ENCODE measurements around the gene CEP76. TPM values are rescaled to one million over a fixed set of nuclear protein-coding genes. Genes with fewer than 3 reads are reported as not detected.

The CEP76 gene
- total RNA-seq, 2 experiments from 2014 or later, result 8.0 to 8.7 TPM

- CTCF ChIA-PET, result no interaction called here
- H3K9me3 ChIP-seq (ENCODE audit: control insufficient read depth in 1 of 2, insufficient read depth in 1 of 2, low read length in 2 of 2), result peaks cover 0 to 5% of the 10 kb centered on the region in 2 experiments
- no peak overlapping the region for H3K4me3 ChIP-seq (ENCODE audit: low read length)
- no peak overlapping the region for H3K4me3 Mint-ChIP-seq
- no peak for TF ChIP-seq CTCF (IDR thresholded peaks at IDR 0.05)
- no peaks in the 10 kb centered on the region for H3K4me1 ChIP-seq (ENCODE audit: insufficient read depth, low read length)
- POLR2A ChIA-PET, result no interaction called here
- no peak for DNase-seq
- intact Hi-C loops (cut with DNase I, micrococcal nuclease), result no loop called here
- H3K27ac ChIP-seq (ENCODE audit: low read depth in 1 of 2, low read length in 2 of 2), result no peak overlapping the region
- no peaks in the 10 kb centered on the region for H3K36me3 ChIP-seq (ENCODE audit: insufficient read depth, low read length)
- no peaks in the 10 kb centered on the region for H3K36me3 Mint-ChIP-seq (ENCODE audit: low read depth)
- H3K27me3 Mint-ChIP-seq, result peaks cover 6% of the 10 kb centered on the region
- no peak for ATAC-seq (ENCODE audit: poor library complexity)
- no peak overlapping the region for H3K27ac Mint-ChIP-seq
- H3K4me1 Mint-ChIP-seq (ENCODE audit: low read depth), result no peaks in the 10 kb centered on the region
- H3K27me3 ChIP-seq (ENCODE audit: control insufficient read depth in 1 of 2, insufficient read depth in 2 of 2, low read length in 2 of 2), result no peaks in the 10 kb centered on the region
- no peaks in the 10 kb centered on the region for H3K9me3 Mint-ChIP-seq
These were observed 64.5 kb downstream of the CEP76 start for GRCh38 chr18:12637901-12638643.

GRCh38 chr18:12637393-12637792, 65.1 kb downstream of the CEP76 start:
- intact Hi-C loops (cut with DNase I, micrococcal nuclease), result no loop called here
- H3K36me3 ChIP-seq (ENCODE audit: insufficient read depth, low read length), result no peaks in the 10 kb centered on the region
- CTCF ChIA-PET, result no interaction called here
- no peaks in the 10 kb centered on the region for H3K9me3 Mint-ChIP-seq
- TF ChIP-seq CTCF (IDR thresholded peaks at IDR 0.05), result no peak
- H3K4me1 ChIP-seq (ENCODE audit: insufficient read depth, low read length), result no peaks in the 10 kb centered on the region
- H3K27me3 Mint-ChIP-seq, result peaks cover 6% of the 10 kb centered on the region
- H3K27me3 ChIP-seq (ENCODE audit: control insufficient read depth in 1 of 2, insufficient read depth in 2 of 2, low read length in 2 of 2), result no peaks in the 10 kb centered on the region
- no peak overlapping the region for H3K4me3 Mint-ChIP-seq
- no peak overlapping the region for H3K27ac Mint-ChIP-seq
- DNase-seq (no peak), ATAC-seq (ENCODE audit: poor library complexity) (no peak)
- no peak overlapping the region for H3K27ac ChIP-seq (ENCODE audit: low read depth in 1 of 2, low read length in 2 of 2)
- H3K4me1 Mint-ChIP-seq (ENCODE audit: low read depth), result no peaks in the 10 kb centered on the region
- H3K9me3 ChIP-seq (ENCODE audit: control insufficient read depth in 1 of 2, insufficient read depth in 1 of 2, low read length in 2 of 2), result peaks cover 0 to 5% of the 10 kb centered on the region in 2 experiments
- POLR2A ChIA-PET, result no interaction called here
- no peak overlapping the region for H3K4me3 ChIP-seq (ENCODE audit: low read length)
- H3K36me3 Mint-ChIP-seq (ENCODE audit: low read depth), result no peaks in the 10 kb centered on the region

GRCh38 chr18:12631831-12632477, 70.6 kb downstream of the CEP76 start:
- Histone ChIP-seq H3K36me3 (ENCODE audit: insufficient read depth, low read length) (no peaks in the 10 kb centered on the region), H3K27ac (ENCODE audit: low read depth in 1 of 2, low read length in 2 of 2) (no peak overlapping the region), H3K27me3 (ENCODE audit: control insufficient read depth in 1 of 2, insufficient read depth in 2 of 2, low read length in 2 of 2) (no peaks in the 10 kb centered on the region), H3K4me1 (ENCODE audit: insufficient read depth, low read length) (no peaks in the 10 kb centered on the region), H3K9me3 (ENCODE audit: control insufficient read depth in 1 of 2, insufficient read depth in 1 of 2, low read length in 2 of 2) (peaks cover 0 to 5% of the 10 kb centered on the region in 2 experiments), H3K4me3 (ENCODE audit: low read length) (no peak overlapping the region)
- Mint-ChIP-seq H3K27ac (no peak overlapping the region), H3K4me3 (no peak overlapping the region), H3K4me1 (ENCODE audit: low read depth) (no peaks in the 10 kb centered on the region), H3K9me3 (no peaks in the 10 kb centered on the region), H3K36me3 (ENCODE audit: low read depth) (no peaks in the 10 kb centered on the region), H3K27me3 (no peaks in the 10 kb centered on the region)
- POLR2A ChIA-PET, result no interaction called here
- ATAC-seq (ENCODE audit: poor library complexity), result no peak
- DNase-seq, result no peak
- CTCF ChIA-PET, result no interaction called here
- intact Hi-C loops (cut with DNase I, micrococcal nuclease), result no loop called here
- TF ChIP-seq CTCF (IDR thresholded peaks at IDR 0.05), result no peak

All from CD4-positive, alpha-beta T cell (primary cell).